ENCODE results near the gene PNPLA8. TPM values are rescaled to one million over a fixed set of nuclear protein-coding genes. Genes with fewer than 3 reads are reported as not detected.

Gene PNPLA8
- total and polyA plus RNA-seq, 2 of the 4 experiments (the other 2 are of a cell fraction), result 7.0 to 14.5 TPM

DNA sequence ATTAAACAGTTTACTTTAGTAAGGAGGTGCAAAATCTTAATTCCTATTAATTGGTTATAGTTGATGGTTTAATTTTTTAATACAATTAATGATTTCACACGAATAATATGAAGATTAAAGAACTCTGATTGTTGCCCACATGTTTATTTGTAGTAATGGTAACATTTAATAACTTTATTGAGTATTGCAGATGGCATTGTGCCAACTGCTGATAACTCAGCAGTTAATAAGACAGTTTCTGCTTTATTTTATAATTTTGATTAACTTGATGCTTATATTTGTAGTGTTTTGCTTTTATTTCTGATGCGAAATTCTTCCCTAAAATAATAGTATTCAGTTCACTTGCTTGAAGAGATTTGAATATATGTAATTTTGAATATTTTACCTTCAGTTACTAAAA lies 46.5 kb upstream of the PNPLA8 start:
- BruUV-seq (replicated peaks), result no TSS peak

More for the DNA sequence above, 46.5 kb upstream of the PNPLA8 start:
- WGBS, 2 experiments (ENCODE audit: extremely low coverage in 2 of 2, insufficient read length in 1 of 2), result no CpG with 5 or more reads among the region's 2 CpGs
- H2AK5ac ChIP-seq (ENCODE audit: low read depth, low read length), result no peak overlapping the region
- no peaks in the 10 kb centered on the region; the same call in 1 of the 2 replicates for H3K9me1 ChIP-seq (ENCODE audit: insufficient read depth, low read length)
- H2BK5ac ChIP-seq (ENCODE audit: low read depth, low read length, poor library complexity, severe bottlenecking), result no peak overlapping the region
- in situ Hi-C loops (cut with MboI; ENCODE audit: low sequenced_read_pairs), result loop anchor here (5.0 kb wide), 1 partner anchor 45 kb away; the partner anchor contains the start of gene PNPLA8
- H3K9me3 ChIP-seq (ENCODE audit: control insufficient read depth, insufficient read depth, low read length), result no peaks in the 10 kb centered on the region
- H2BK20ac ChIP-seq (ENCODE audit: low read depth, low read length), result no peak overlapping the region
- H3K4ac ChIP-seq (ENCODE audit: low read depth, low read length), result no peak overlapping the region
- H3K4me3 ChIP-seq (ENCODE audit: insufficient read depth, low read depth, low read length), result no peak overlapping the region
- no peak overlapping the region for H3K9ac ChIP-seq (ENCODE audit: low read depth, low read length)
- no peaks in the 10 kb centered on the region for H4K20me1 ChIP-seq (ENCODE audit: insufficient read depth, low read length)
- H4K5ac ChIP-seq (ENCODE audit: low read depth, low read length), result no peak overlapping the region
- H3K27ac ChIP-seq (ENCODE audit: insufficient read depth, low read length), result no peak overlapping the region
- H3K27me3 ChIP-seq (ENCODE audit: control insufficient read depth, insufficient read depth, low read length), result no peaks in the 10 kb centered on the region
- CTCF ChIA-PET, result no interaction called here
- POLR2A ChIA-PET (ENCODE audit: unreplicated experiment), result no interaction called here
- no peak overlapping the region for H3K18ac ChIP-seq (ENCODE audit: low read depth, low read length)
- no peak for TF ChIP-seq MAZ (IDR thresholded peaks at IDR 0.05; ENCODE audit: borderline replicate concordance, low read depth, low read length)
- no peak for TF ChIP-seq SMC3 (IDR thresholded peaks at IDR 0.05; ENCODE audit: low read depth, low read length)
- no peak for TF ChIP-seq CTCF (conservative IDR thresholded peaks at IDR 0.05; ENCODE audit: low read depth, low read length)
- no peak for TF ChIP-seq RFX5 (IDR thresholded peaks at IDR 0.05; ENCODE audit: low read depth, low read length)
- no peak for TF ChIP-seq RCOR1 (IDR thresholded peaks at IDR 0.05; ENCODE audit: insufficient replicate concordance, low read length)
- no peak for TF ChIP-seq CEBPB (IDR thresholded peaks at IDR 0.05; ENCODE audit: low read depth, low read length)
- TF ChIP-seq MAFK (IDR thresholded peaks at IDR 0.05; ENCODE audit: low read depth, low read length), result no peak
- TF ChIP-seq, protein P1, sequence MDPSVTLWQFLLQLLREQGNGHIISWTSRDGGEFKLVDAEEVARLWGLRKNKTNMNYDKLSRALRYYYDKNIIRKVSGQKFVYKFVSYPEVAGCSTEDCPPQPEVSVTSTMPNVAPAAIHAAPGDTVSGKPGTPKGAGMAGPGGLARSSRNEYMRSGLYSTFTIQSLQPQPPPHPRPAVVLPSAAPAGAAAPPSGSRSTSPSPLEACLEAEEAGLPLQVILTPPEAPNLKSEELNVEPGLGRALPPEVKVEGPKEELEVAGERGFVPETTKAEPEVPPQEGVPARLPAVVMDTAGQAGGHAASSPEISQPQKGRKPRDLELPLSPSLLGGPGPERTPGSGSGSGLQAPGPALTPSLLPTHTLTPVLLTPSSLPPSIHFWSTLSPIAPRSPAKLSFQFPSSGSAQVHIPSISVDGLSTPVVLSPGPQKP (IDR thresholded peaks at IDR 0.05; ENCODE audit: borderline replicate concordance, low read depth, low read length), result no peak
- TF ChIP-seq FOS (IDR thresholded peaks at IDR 0.05; ENCODE audit: low read depth, low read length), result no peak
- no peak for TF ChIP-seq POLR2A (IDR thresholded peaks at IDR 0.05; ENCODE audit: low read depth, low read length)
- ATAC-seq (ENCODE audit: low read depth), result no peak
- H3K79me1 ChIP-seq (ENCODE audit: low read depth in 1 of 2, low read length in 2 of 2), result peaks cover 11 to 19% of the 10 kb centered on the region in 2 experiments; a peak in 3 of 4 replicates
- no peak overlapping the region for H3K4me2 ChIP-seq (ENCODE audit: low read depth, low read length)
- H4K8ac ChIP-seq (ENCODE audit: low read depth in 2 of 2, low read length in 2 of 2), result no peak overlapping the region
- no peak overlapping the region for H2AK9ac ChIP-seq (replicated peaks; ENCODE audit: low read depth, low read length, poor library complexity)
- no peak overlapping the region for H3K23ac ChIP-seq (ENCODE audit: low read depth, low read length)
- H4K91ac ChIP-seq (ENCODE audit: insufficient read depth, low read depth, low read length), result no peak overlapping the region
- peaks cover 3% of the 10 kb centered on the region for H3K36me3 ChIP-seq (ENCODE audit: control insufficient read depth, insufficient read depth, low read length)
- DNase-seq, result no peak
- no peak overlapping the region for H2BK120ac ChIP-seq (ENCODE audit: low read depth, low read length)
- H3K14ac ChIP-seq (replicated peaks; ENCODE audit: low read depth, low read length), result no peak overlapping the region
- dilution Hi-C loops (cut with HindIII; ENCODE audit: low sequenced_read_pairs, unreplicated experiment), result no loop called here
- H2BK15ac ChIP-seq (ENCODE audit: low read depth, low read length), result no peak overlapping the region
- no peak overlapping the region for H3K56ac ChIP-seq (ENCODE audit: extremely low read depth, insufficient read depth, low read length)
- H3K4me1 ChIP-seq (ENCODE audit: control insufficient read depth, insufficient read depth, low read length), result 0 out of 2 replicates have a peak, but pooled peaks cover 1% of the 10 kb centered on the region
- no peak overlapping the region for H2AFZ ChIP-seq (replicated peaks; ENCODE audit: low read length, poor library complexity)
- intact Hi-C loops (cut with micrococcal nuclease), result no loop called here

All from IMR-90 (cell line).